Measurements from ENCODE around the gene CCL16.

- TF ChIP-seq POLR2A (IDR thresholded peaks at IDR 0.05; ENCODE audit: low read depth) (no peak), POLR2AphosphoS5 (IDR thresholded peaks at IDR 0.05) (no peak), CTCF (IDR thresholded peaks at IDR 0.05) (no peak), EP300 (IDR thresholded peaks at IDR 0.05) (no peak)
These were observed 12.7 kb downstream of the CCL16 start for GRCh38 chr17:35968520-35969054.
